Progenitor cell of endocrine pancreas (in vitro differentiated cells): ENCODE results near the gene C5orf52. TPM values are rescaled to one million over a fixed set of nuclear protein-coding genes. Genes with fewer than 3 reads are reported as not detected.

Experiments used
- DNase-seq: peaks from one replicate; pipeline ENCODE4 v3.0.0; 2021; ENCODE audit warnings: low spot score; ENCODE audit not compliant: unreplicated experiment
- H3K27ac Mint-ChIP-seq: 2 replicates; pipeline ENCODE4 v1.8.0; 2021; ENCODE audit warnings: mild to moderate bottlenecking, moderate library complexity, mixed read lengths
- H3K27me3 Mint-ChIP-seq: 2 replicates; pipeline ENCODE4 v1.8.0; 2021; ENCODE audit warnings: mixed read lengths
- H3K36me3 Mint-ChIP-seq: 2 replicates; pipeline ENCODE4 v1.8.0; 2022; ENCODE audit warnings: mixed read lengths; ENCODE audit not compliant: insufficient read depth
- H3K4me1 Mint-ChIP-seq: 2 replicates; pipeline ENCODE4 v1.8.0; 2021; ENCODE audit warnings: low read depth, mixed read lengths
- H3K4me3 Mint-ChIP-seq: 2 replicates; pipeline ENCODE4 v1.8.0; 2021; ENCODE audit warnings: low read depth, mild to moderate bottlenecking, moderate library complexity, mixed read lengths
- H3K9me3 Mint-ChIP-seq: 2 replicates; pipeline ENCODE4 v1.8.0; 2021; ENCODE audit warnings: low read depth, mixed read lengths
- CTCF ChIP-seq: fragments of 200-600 bp; sonication (generic); IDR thresholded peaks from one replicate; pipeline ENCODE4 v1.5.0; 2021; ENCODE audit warnings: antibody characterized with exemption, mild to moderate bottlenecking; ENCODE audit not compliant: unreplicated experiment
- total RNA-seq: library from RNA; stranded (reverse); gene quantifications from 2 replicates; pipeline ENCODE4 v1.2.1, GENCODE V29; 2021

The C5orf52 gene
- total RNA-seq, 1 donor from 2014 or later, result not detected

DNA sequence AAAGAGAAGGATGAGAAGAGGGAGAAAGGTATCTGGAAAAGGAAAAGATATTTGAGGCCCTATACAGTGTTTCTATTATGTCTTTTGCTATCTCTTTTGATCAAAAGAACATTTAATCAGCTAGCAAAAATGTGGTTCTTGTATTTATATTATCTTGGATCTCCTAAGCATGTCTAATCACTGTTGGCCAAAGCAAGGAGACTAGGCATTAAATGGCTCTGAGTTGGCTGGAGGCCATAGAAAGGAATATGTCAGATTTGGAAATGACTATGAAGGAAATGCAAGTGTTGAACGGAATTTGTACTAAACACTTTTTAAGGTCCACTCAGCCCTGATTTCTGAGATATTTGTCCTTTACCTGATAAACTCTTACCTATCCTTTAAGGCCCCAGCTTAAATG, 37.5 kb downstream of the C5orf52 start:
- Mint-ChIP-seq H3K27ac (no peak overlapping the region), H3K4me1 (no peaks in the 10 kb centered on the region), H3K4me3 (no peak overlapping the region), H3K36me3 (no peaks in the 10 kb centered on the region), H3K27me3 (peaks cover 3% of the 10 kb centered on the region), H3K9me3 (no peaks in the 10 kb centered on the region)
- DNase-seq, result no peak
- no peak for TF ChIP-seq CTCF

- Mint-ChIP-seq H3K4me3 (no peak overlapping the region), H3K27me3 (peaks cover 3% of the 10 kb centered on the region)
- TF ChIP-seq CTCF, result no peak
Observed at GRCh38 chr5:157709346-157709745, 38.0 kb downstream of the C5orf52 start.

DNA sequence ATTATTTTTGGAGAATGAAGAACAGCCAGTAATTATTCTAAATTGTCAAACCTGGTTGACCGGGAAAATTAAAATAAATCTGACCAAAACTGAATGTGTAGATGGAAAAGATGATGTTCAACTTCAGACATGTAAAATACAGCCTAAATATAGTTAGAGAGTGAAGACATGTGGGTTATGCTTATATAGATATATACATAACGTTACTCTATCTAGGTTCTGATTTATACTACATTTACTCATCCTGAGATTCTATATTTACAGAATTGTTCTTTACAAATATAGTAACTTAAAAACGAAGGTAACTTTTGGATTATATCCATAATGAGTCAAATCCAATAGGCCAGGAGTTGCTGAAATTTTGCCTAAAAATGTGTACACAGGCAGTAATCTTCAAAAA, 39.1 kb downstream of the C5orf52 start:
- Mint-ChIP-seq H3K36me3 (no peaks in the 10 kb centered on the region), H3K9me3 (no peaks in the 10 kb centered on the region), H3K4me1 (no peaks in the 10 kb centered on the region), H3K4me3 (no peak overlapping the region), H3K27me3 (no peaks in the 10 kb centered on the region), H3K27ac (no peak overlapping the region)
- no peak for TF ChIP-seq CTCF
- no peak for DNase-seq

More at GRCh38 chr5:157709346-157709745, 38.0 kb downstream of the C5orf52 start:
- H3K36me3 Mint-ChIP-seq, result no peaks in the 10 kb centered on the region
- H3K27ac Mint-ChIP-seq, result no peak overlapping the region
- no peaks in the 10 kb centered on the region for H3K4me1 Mint-ChIP-seq
- no peak for DNase-seq
- no peaks in the 10 kb centered on the region for H3K9me3 Mint-ChIP-seq

- Mint-ChIP-seq H3K9me3 (no peaks in the 10 kb centered on the region), H3K4me3 (no peak overlapping the region), H3K36me3 (no peaks in the 10 kb centered on the region), H3K27me3 (no peaks in the 10 kb centered on the region), H3K27ac (no peak overlapping the region), H3K4me1 (no peaks in the 10 kb centered on the region)
- DNase-seq, result no peak
- TF ChIP-seq CTCF, result no peak
Observed at GRCh38 chr5:157710882-157711281, 39.5 kb downstream of the C5orf52 start.

DNA sequence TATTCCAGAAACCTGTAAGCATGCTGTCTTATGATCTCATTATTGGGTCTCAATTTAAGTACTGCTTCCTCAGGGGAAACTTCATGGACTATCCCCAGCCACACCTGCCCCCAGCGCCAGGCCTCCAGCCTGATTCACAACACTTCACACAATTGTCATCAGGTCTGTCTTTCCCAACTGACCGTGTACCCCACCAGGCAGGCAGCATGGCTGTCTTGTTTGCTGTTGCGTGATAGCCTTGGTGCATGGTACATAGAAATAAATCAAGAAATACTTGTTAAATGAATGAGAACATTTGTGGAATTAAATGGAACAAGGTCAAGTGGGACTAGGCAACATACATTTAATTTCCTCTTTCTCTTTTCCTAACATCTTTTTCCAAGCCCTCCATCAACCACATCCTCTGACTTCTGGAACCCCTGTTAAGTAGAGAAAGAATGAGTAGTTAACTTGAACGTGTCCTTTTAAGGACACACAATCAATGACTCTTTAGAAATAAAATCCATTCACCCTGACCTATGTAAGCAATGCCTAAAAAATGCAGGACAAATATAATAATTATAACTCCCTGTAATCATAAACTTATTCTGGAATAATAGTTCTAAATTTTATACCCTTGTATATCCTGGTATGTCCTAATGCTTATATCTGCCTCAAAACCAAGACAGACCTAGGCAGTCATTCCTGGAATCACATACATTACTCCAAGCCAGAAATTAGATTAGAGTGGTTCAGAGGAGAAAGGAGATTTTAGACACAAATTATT, 42.7 kb downstream of the C5orf52 start:
- DNase-seq, result no peak
- no peaks in the 10 kb centered on the region for H3K9me3 Mint-ChIP-seq
- TF ChIP-seq CTCF, result no peak
- no peaks in the 10 kb centered on the region for H3K4me1 Mint-ChIP-seq
- H3K36me3 Mint-ChIP-seq, result no peaks in the 10 kb centered on the region
- no peak overlapping the region for H3K4me3 Mint-ChIP-seq
- no peaks in the 10 kb centered on the region for H3K27me3 Mint-ChIP-seq
- H3K27ac Mint-ChIP-seq, result no peak overlapping the region
